Panc1 (cell line): ENCODE results near the gene PLPP7.

ENCODE experiments used
- CTCF ChIP-seq: fragments of 450-650 bp; IDR thresholded peaks from 2 replicates; pipeline ENCODE4 v1.5.1; 2017; ENCODE audit warnings: mild to moderate bottlenecking
- POLR2AphosphoS5 ChIP-seq: IDR thresholded peaks from 2 replicates; pipeline ENCODE4 v1.6.1; 2012; ENCODE audit warnings: mild to moderate bottlenecking, low read depth, low read length, moderate library complexity
- REST ChIP-seq, 2 experiments: IDR thresholded peaks; 2 replicates each; pipeline ENCODE4 v1.6.1; 2011 to 2012; ENCODE audit warnings: low read depth in 2 of 2, control low read depth in 1 of 2, low read length in 1 of 2, mild to moderate bottlenecking in 1 of 2, moderate library complexity in 1 of 2; ENCODE audit not compliant: insufficient read depth in 1 of 2
- TCF7L2 ChIP-seq: IDR thresholded peaks from 2 replicates; pipeline ENCODE4 v1.6.1; 2011; ENCODE audit warnings: mild to moderate bottlenecking, low read depth, low read length, inconsistent platforms

GRCh38 chr9:131287359-131287758, 2.2 kb upstream of the PLPP7 start:
- TF ChIP-seq CTCF (no peak), REST (IDR thresholded peaks at IDR 0.05; ENCODE audit: insufficient read depth in 1 of 2, low read depth in 2 of 2, low read length in 1 of 2) (no peak), TCF7L2 (no peak), POLR2AphosphoS5 (no peak)
